ENCODE measurements around the gene PPP1CA. TPM values are rescaled to one million over a fixed set of nuclear protein-coding genes. Genes with fewer than 3 reads are reported as not detected.

Gene PPP1CA
- total RNA-seq, 1 experiment from 2014 or later: 384 TPM

DNA sequence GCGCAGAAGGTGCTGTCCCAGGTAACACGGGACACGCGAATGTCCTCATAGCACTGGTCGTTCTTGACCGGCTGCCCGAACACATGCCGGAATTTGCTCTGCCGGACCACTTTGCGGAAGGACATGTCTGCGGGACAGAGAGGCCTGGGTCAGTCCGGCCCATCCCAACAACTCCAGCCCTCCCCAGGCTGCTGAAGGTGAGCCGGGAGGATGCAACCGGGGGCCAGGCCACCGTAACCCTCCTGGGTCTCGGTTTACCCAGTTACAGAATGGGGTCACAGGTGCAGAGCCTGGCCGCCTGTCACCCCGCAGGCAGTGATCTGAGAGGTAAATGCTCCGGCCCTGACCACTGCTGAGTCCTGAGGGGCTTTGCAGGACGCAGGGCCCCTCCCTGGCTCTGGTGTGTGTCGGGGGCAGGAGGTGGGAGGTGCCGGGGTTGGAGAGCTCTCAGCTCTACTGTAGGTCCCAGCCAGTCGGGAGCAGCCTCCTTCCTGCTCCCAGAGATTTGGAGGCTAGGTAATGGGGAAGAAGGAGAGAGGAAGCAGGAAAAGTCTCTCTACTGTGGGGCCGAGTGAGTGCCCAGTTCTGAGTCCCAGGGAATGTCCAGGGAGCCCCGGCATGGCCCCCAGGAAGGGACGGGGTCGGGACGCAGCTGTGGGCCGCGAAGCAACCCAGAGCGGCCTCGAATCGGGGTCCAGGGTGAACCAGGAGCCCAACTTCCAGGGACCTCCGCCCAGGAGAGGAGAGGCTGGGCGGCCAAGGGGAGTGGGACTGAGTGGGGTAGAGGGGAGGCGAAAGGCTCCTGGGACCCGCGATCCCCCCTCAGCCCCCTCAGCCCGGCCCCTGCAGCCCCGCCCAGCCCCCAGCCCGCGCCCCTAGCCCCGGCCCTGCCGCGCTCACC is 41.1 kb upstream of the PPP1CA start:
- H3K4me1 ChIP-seq: peaks cover 20% of the 10 kb centered on the region
- peak overlapping the region; percentile 90 for H3K4me3 Mint-ChIP-seq (ENCODE audit: unreplicated experiment)
- peak overlapping the region; percentile 83 for H3K27ac Mint-ChIP-seq (ENCODE audit: unreplicated experiment)
- H3K27me3 ChIP-seq (replicated peaks; ENCODE audit: control insufficient read depth, insufficient read depth, low read length): no peaks in the 10 kb centered on the region
- intact Hi-C loops (cut with micrococcal nuclease; ENCODE audit: unreplicated experiment): loop anchor here (1.0 to 5.0 kb wide), 6 partner anchors 14 to 91 kb away; partner anchors contain the start of genes AIP, CDK2AP2, PITPNM1 and RPS6KB2
- POLR2A ChIA-PET: interaction anchor here (0.6 to 1.3 kb wide), 14 partner anchors 11 to 195 kb away, joined by 3 to 9 read pairs (median 6); partner anchors contain the start of genes PPP1CA and RPS6KB2
- TF ChIP-seq, protein P1, sequence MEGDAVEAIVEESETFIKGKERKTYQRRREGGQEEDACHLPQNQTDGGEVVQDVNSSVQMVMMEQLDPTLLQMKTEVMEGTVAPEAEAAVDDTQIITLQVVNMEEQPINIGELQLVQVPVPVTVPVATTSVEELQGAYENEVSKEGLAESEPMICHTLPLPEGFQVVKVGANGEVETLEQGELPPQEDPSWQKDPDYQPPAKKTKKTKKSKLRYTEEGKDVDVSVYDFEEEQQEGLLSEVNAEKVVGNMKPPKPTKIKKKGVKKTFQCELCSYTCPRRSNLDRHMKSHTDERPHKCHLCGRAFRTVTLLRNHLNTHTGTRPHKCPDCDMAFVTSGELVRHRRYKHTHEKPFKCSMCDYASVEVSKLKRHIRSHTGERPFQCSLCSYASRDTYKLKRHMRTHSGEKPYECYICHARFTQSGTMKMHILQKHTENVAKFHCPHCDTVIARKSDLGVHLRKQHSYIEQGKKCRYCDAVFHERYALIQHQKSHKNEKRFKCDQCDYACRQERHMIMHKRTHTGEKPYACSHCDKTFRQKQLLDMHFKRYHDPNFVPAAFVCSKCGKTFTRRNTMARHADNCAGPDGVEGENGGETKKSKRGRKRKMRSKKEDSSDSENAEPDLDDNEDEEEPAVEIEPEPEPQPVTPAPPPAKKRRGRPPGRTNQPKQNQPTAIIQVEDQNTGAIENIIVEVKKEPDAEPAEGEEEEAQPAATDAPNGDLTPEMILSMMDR (IDR thresholded peaks at IDR 0.05; ENCODE audit: insufficient read depth in 1 of 2, low read depth in 1 of 2, low read length in 1 of 2, severe bottlenecking in 1 of 2, unreplicated experiment in 1 of 2): no peak
- DNase-seq: no peak
- peaks cover 17% of the 10 kb centered on the region for H3K36me3 ChIP-seq (ENCODE audit: control insufficient read depth, insufficient read depth, low read length)
- H3K9me3 ChIP-seq: no peaks in the 10 kb centered on the region
- H3K27me3 Mint-ChIP-seq (ENCODE audit: insufficient read depth, unreplicated experiment): no peaks in the 10 kb centered on the region
- H3K4me3 ChIP-seq (ENCODE audit: low read depth, low read length): peak overlapping the region; percentile 98
- CTCF ChIA-PET: interaction anchor here (0.6 to 2.1 kb wide), 7 partner anchors 17 to 174 kb away, joined by 3 to 11 read pairs (median 3); partner anchors contain the start of gene PPP1CA
- H3K4me1 Mint-ChIP-seq (ENCODE audit: low read depth, unreplicated experiment): peaks cover 9% of the 10 kb centered on the region
- H3K36me3 Mint-ChIP-seq (ENCODE audit: insufficient read depth, unreplicated experiment): peaks cover 70% of the 10 kb centered on the region
- H3K9me3 Mint-ChIP-seq (ENCODE audit: unreplicated experiment): no peaks in the 10 kb centered on the region
- no TSS peak for BruUV-seq (replicated peaks)

GRCh38 chr11:67441731-67442351 is 40.2 kb upstream of the PPP1CA start:
- H3K9me3 ChIP-seq: no peaks in the 10 kb centered on the region
- peaks cover 21% of the 10 kb centered on the region for H3K36me3 ChIP-seq (ENCODE audit: control insufficient read depth, insufficient read depth, low read length)
- H3K9me3 Mint-ChIP-seq (ENCODE audit: unreplicated experiment): no peaks in the 10 kb centered on the region
- DNase-seq: no peak
- CTCF ChIA-PET: no interaction called here
- H3K27me3 Mint-ChIP-seq (ENCODE audit: insufficient read depth, unreplicated experiment): no peaks in the 10 kb centered on the region
- TF ChIP-seq, protein P1 (IDR thresholded peaks at IDR 0.05; ENCODE audit: insufficient read depth in 1 of 2, low read depth in 1 of 2, low read length in 1 of 2, severe bottlenecking in 1 of 2, unreplicated experiment in 1 of 2): no peak
- peak overlapping the region; percentile 90 for H3K4me3 Mint-ChIP-seq (ENCODE audit: unreplicated experiment)
- peak overlapping the region; percentile 83 for H3K27ac Mint-ChIP-seq (ENCODE audit: unreplicated experiment)
- POLR2A ChIA-PET: no interaction called here
- H3K27me3 ChIP-seq (replicated peaks; ENCODE audit: control insufficient read depth, insufficient read depth, low read length): no peaks in the 10 kb centered on the region
- H3K36me3 Mint-ChIP-seq (ENCODE audit: insufficient read depth, unreplicated experiment): peaks cover 79% of the 10 kb centered on the region
- TSS peak; percentile 31 for BruUV-seq (replicated peaks)
- H3K4me3 ChIP-seq (ENCODE audit: low read depth, low read length): peak overlapping the region; percentile 10; the same call in 1 of the 2 replicates
- H3K4me1 ChIP-seq: peaks cover 20% of the 10 kb centered on the region
- peaks cover 9% of the 10 kb centered on the region for H3K4me1 Mint-ChIP-seq (ENCODE audit: low read depth, unreplicated experiment)
- intact Hi-C loops (cut with micrococcal nuclease; ENCODE audit: unreplicated experiment): loop anchor here (5.0 kb wide), 1 partner anchor 65 kb away; the partner anchor contains the start of genes CDK2AP2 and PITPNM1

- Histone ChIP-seq H3K4me3 (ENCODE audit: low read depth, low read length) (no peak overlapping the region), H3K9me3 (no peaks in the 10 kb centered on the region), H3K36me3 (ENCODE audit: control insufficient read depth, insufficient read depth, low read length) (peaks cover 21% of the 10 kb centered on the region), H3K4me1 (peaks cover 20% of the 10 kb centered on the region), H3K27me3 (replicated peaks; ENCODE audit: control insufficient read depth, insufficient read depth, low read length) (no peaks in the 10 kb centered on the region)
- no TSS peak for BruUV-seq (replicated peaks)
- Mint-ChIP-seq H3K27me3 (ENCODE audit: insufficient read depth, unreplicated experiment) (no peaks in the 10 kb centered on the region), H3K27ac (ENCODE audit: unreplicated experiment) (no peak overlapping the region), H3K4me1 (ENCODE audit: low read depth, unreplicated experiment) (peaks cover 9% of the 10 kb centered on the region), H3K9me3 (ENCODE audit: unreplicated experiment) (no peaks in the 10 kb centered on the region), H3K36me3 (ENCODE audit: insufficient read depth, unreplicated experiment) (peaks cover 85% of the 10 kb centered on the region), H3K4me3 (ENCODE audit: unreplicated experiment) (peak overlapping the region; percentile 34)
- ChIA-PET POLR2A (no interaction called here), CTCF (no interaction called here)
- TF ChIP-seq, protein P1 (IDR thresholded peaks at IDR 0.05; ENCODE audit: insufficient read depth in 1 of 2, low read depth in 1 of 2, low read length in 1 of 2, severe bottlenecking in 1 of 2, unreplicated experiment in 1 of 2): no peak
- no peak for DNase-seq
- intact Hi-C loops (cut with micrococcal nuclease; ENCODE audit: unreplicated experiment): loop anchor here (5.0 kb wide), 1 partner anchor 66 kb away; the partner anchor contains the start of genes CDK2AP2 and PITPNM1
Measured at GRCh38 chr11:67441098-67441563, 39.5 kb upstream of the PPP1CA start.

Data from Caco-2 (cell line).